Breast epithelium (tissue), 3 donors: Measurements from ENCODE around the gene GLCCI1.

Experiments
- CTCF ChIP-seq, 3 donors: fragments of 450-650 bp; IDR thresholded peaks; one replicate each; pipeline ENCODE4 v1.5.1; 2016 to 2017; ENCODE audit warnings: antibody characterized with exemption in 3 of 3, mild to moderate bottlenecking in 3 of 3, moderate library complexity in 3 of 3
- POLR2AphosphoS5 ChIP-seq, 3 donors: sonication (generic); formaldehyde crosslinking; IDR thresholded peaks; one replicate each; pipeline ENCODE4 v1.6.1; 2017; ENCODE audit warnings: antibody characterized with exemption in 3 of 3

GRCh38 chr7:8121243-8121642, 152.6 kb downstream of the GLCCI1 start:
- TF ChIP-seq CTCF (IDR thresholded peaks at IDR 0.05), result no peak
- TF ChIP-seq POLR2AphosphoS5 (IDR thresholded peaks at IDR 0.05), result no peak
